Measurements from ENCODE around the gene TIAM1. TPM values are rescaled to one million over a fixed set of nuclear protein-coding genes. Genes with fewer than 3 reads are reported as not detected.

TIAM1 gene
- total RNA-seq, 1 donor from 2014 or later = 2.7 TPM

DNA sequence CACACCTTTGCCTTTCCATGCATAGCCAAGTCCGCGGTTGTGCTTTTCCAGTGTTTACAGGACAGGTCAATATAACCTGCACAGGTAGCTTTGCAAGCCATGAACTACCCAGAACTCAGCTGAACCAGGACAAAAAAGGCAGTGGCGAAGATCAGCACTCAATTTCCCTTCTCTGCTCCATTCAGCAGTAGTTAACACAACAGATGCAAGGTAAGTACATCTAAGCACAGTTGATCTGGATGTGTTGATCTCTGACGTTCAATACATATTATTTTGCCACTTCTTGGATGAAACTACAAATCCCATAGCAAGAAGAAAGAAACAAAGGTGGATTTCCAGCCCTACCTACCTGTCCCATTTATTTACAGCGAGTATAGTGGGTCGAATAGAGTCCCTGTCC lies 159.2 kb downstream of the TIAM1 start:
- Histone ChIP-seq H3K9me3 (no peaks in the 10 kb centered on the region), H3K4me3 (no peak overlapping the region), H3K27ac (no peak overlapping the region), H3K4me1 (no peaks in the 10 kb centered on the region), H3K36me3 (no peaks in the 10 kb centered on the region), H3K27me3 (no peaks in the 10 kb centered on the region)
- DNase-seq (ENCODE audit: low spot score in 2 of 2) = no peak
- intact Hi-C loops (cut with DNase I) = no loop called here
- TF ChIP-seq CTCF (IDR thresholded peaks at IDR 0.05) = no peak

GRCh38 chr21:31184459-31184858 lies 159.6 kb downstream of the TIAM1 start:
- intact Hi-C loops (cut with DNase I) = no loop called here
- H3K27ac ChIP-seq = no peak overlapping the region
- no peak for TF ChIP-seq CTCF (IDR thresholded peaks at IDR 0.05)

DNA sequence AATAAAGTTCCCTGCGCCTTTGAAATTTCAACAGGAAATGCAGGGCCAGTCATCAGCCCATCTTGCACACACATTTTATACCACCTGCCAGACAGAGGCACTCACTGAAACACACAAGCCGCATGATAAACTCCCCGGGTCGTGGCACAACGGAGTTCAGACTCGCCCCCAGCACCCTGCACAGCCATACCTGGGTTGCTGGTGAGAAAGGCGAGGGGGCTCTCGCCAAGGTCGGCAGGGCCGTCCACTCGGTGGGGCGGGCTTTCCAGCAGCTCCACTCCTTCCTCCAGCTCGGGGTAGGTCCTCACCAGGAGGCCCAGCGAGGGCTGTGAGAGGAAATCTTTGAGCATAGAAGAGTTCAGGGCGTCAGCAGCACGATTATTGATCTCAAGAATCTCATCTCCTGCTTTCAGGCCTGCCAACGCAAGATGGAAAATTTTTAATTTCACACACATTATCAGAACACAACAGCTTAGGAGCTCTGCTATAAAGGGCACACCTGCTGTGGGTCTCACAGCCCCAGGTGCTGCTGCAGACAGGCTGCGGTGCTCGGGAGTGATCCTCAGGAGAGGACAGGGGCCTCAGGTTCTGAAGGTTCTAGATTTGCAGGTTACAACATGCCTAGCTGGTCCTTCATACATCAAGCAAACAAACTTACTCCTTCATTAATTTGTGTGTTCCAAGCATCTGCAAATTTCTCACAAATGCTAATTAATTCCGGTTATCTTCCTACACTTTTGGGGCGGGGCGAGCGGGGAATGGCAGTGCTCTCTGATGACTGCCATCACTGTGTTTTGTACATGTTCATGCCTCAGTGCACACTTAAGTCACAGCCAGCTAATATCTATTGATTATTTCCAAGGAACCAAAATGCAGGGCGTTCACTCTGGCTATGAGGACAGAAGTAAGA lies 161.6 kb downstream of the TIAM1 start:
- Histone ChIP-seq H3K9me3 (no peaks in the 10 kb centered on the region), H3K27ac (no peak overlapping the region), H3K27me3 (no peaks in the 10 kb centered on the region), H3K4me3 (no peak overlapping the region), H3K4me1 (no peaks in the 10 kb centered on the region), H3K36me3 (no peaks in the 10 kb centered on the region)
- TF ChIP-seq CTCF (IDR thresholded peaks at IDR 0.05) = no peak
- no peak for DNase-seq (ENCODE audit: low spot score in 2 of 2)
- intact Hi-C loops (cut with DNase I) = no loop called here

More at GRCh38 chr21:31184459-31184858, 159.6 kb downstream of the TIAM1 start:
- DNase-seq (ENCODE audit: low spot score in 2 of 2) = no peak
- Histone ChIP-seq H3K36me3 (no peaks in the 10 kb centered on the region), H3K4me3 (no peak overlapping the region), H3K9me3 (no peaks in the 10 kb centered on the region), H3K27me3 (no peaks in the 10 kb centered on the region), H3K4me1 (no peaks in the 10 kb centered on the region)

GRCh38 chr21:31181082-31181750 lies 162.8 kb downstream of the TIAM1 start:
- no peaks in the 10 kb centered on the region for H3K36me3 ChIP-seq

More at GRCh38 chr21:31181082-31181750, 162.8 kb downstream of the TIAM1 start:
- no peak overlapping the region for H3K4me3 ChIP-seq
- H3K27me3 ChIP-seq = no peaks in the 10 kb centered on the region
- no peak overlapping the region for H3K27ac ChIP-seq
- no peak for DNase-seq (ENCODE audit: low spot score in 2 of 2)
- intact Hi-C loops (cut with DNase I) = no loop called here
- H3K4me1 ChIP-seq = no peaks in the 10 kb centered on the region
- H3K9me3 ChIP-seq = no peaks in the 10 kb centered on the region
- TF ChIP-seq CTCF (IDR thresholded peaks at IDR 0.05) = no peak

All from ascending aorta (tissue), 2 donors.